Measurements from ENCODE around the gene EP300. TPM values are rescaled to one million over a fixed set of nuclear protein-coding genes. Genes with fewer than 3 reads are reported as not detected.

Gene EP300
- total and polyA plus RNA-seq, 2 of the 8 experiments (the other 6 are each of a cell fraction or from before 2014, with no cell fraction given), result 39.5 to 109 TPM

DNA sequence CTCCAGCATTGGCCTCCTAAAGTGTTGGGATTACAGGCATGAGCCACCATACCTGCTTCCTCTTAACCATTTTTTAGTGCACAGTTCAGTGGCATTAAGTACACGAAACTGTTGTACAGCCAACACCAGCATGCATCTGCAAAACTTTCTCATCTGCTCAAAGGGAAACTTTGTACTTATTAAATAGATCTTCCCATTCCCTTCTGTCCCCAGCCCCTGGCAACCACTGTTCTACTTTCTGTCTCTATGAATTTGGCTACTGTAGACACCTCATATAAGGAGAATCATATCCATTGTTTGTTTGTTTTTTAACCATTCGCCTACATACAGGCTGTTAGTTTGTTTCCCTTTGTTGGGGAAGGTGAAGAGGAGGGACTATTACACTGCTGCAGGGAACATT, 6.5 kb upstream of the EP300 start:
- no peaks in the 10 kb centered on the region; a peak in 2 of 7 replicates for H3K4me1 ChIP-seq (replicated peaks in 1 of 4; ENCODE audit: control insufficient read depth in 3 of 4, insufficient read depth in 4 of 4, low read length in 3 of 4)
- H4K20me1 ChIP-seq (replicated peaks in 1 of 2; ENCODE audit: control insufficient read depth in 1 of 2, insufficient read depth in 2 of 2, low read length in 2 of 2), result no peaks in the 10 kb centered on the region
- no peak overlapping the region for H2BK5ac ChIP-seq (ENCODE audit: low read depth, low read length)
- no peak overlapping the region for H3K23ac ChIP-seq (ENCODE audit: insufficient read length)
- no peaks in the 10 kb centered on the region for H3K27me3 ChIP-seq (replicated peaks in 1 of 4; ENCODE audit: control insufficient read depth in 3 of 4, extremely low read depth in 1 of 4, insufficient read depth in 3 of 4, low read length in 3 of 4)
- no peaks in the 10 kb centered on the region for H3K79me2 ChIP-seq (ENCODE audit: control insufficient read depth in 1 of 2, insufficient read depth in 2 of 2, low read length in 2 of 2)
- no peak overlapping the region for H4K5ac ChIP-seq (ENCODE audit: insufficient read length, low read depth, low read length)
- no peak overlapping the region for H2BK20ac ChIP-seq (ENCODE audit: low read length)
- no peaks in the 10 kb centered on the region for H3K23me2 ChIP-seq (ENCODE audit: low read depth, low read length)
- H3K36me3 ChIP-seq (ENCODE audit: control insufficient read depth in 2 of 4, insufficient read depth in 4 of 4, low read length in 3 of 4), result no peaks in the 10 kb centered on the region
- no peak overlapping the region for H2BK15ac ChIP-seq (ENCODE audit: low read length)
- no peak overlapping the region for H3K27ac ChIP-seq (ENCODE audit: low read depth, low read length)
- ChIA-PET POLR2A (ENCODE audit: partially characterized antibody) (interaction anchor here (0.6 to 1.5 kb wide), 4 partner anchors 15 to 277 kb away, joined by 3 to 4 read pairs (median 3); partner anchors contain the start of gene RBX1), CTCF (ENCODE audit: partially characterized antibody) (no interaction called here)
- H3K4ac ChIP-seq (replicated peaks; ENCODE audit: insufficient read length, low read depth, low read length), result no peak overlapping the region
- FAIRE-seq, result no peak
- H3K9me3 ChIP-seq (ENCODE audit: insufficient read depth in 2 of 2, low read depth in 1 of 2, low read length in 1 of 2), result no peaks in the 10 kb centered on the region
- H2BK12ac ChIP-seq (ENCODE audit: low read depth, low read length), result no peak overlapping the region
- H2AK5ac ChIP-seq (ENCODE audit: low read depth, low read length), result no peak overlapping the region
- no peak overlapping the region for H3K18ac ChIP-seq (ENCODE audit: extremely low read depth, low read length)
- WGBS, 2 experiments (ENCODE audit: extremely low coverage in 1 of 2, insufficient coverage in 1 of 2, insufficient read length in 1 of 2, insufficient replicate concordance in 2 of 2, low coverage in 1 of 2, low lambda C conversion rate in 2 of 2, missing lambda C conversion rate in 1 of 2), result 85% methylated on average over 2 of the region's 2 CpGs; no CpG with 5 or more reads in 1 of the 2 experiments
- no peak for DNase-seq (ENCODE audit: low read depth in 1 of 2, low spot score in 2 of 2)
- no peak overlapping the region for H3K14ac ChIP-seq (ENCODE audit: insufficient read length)
- no peak overlapping the region for H3K56ac ChIP-seq (replicated peaks; ENCODE audit: insufficient read length, low read depth, low read length)
- H3K79me1 ChIP-seq (ENCODE audit: low read depth, low read length), result no peaks in the 10 kb centered on the region
- H4K8ac ChIP-seq (ENCODE audit: extremely low read depth, insufficient read depth, low read length), result no peak overlapping the region
- H2BK120ac ChIP-seq (replicated peaks; ENCODE audit: low read depth, low read length), result no peak overlapping the region
- H3K4me2 ChIP-seq (ENCODE audit: insufficient read depth in 1 of 2, low read depth in 2 of 2, low read length in 2 of 2), result no peak overlapping the region
- no peak overlapping the region for H2AFZ ChIP-seq (ENCODE audit: low read length)
- no peak overlapping the region for H3K9ac ChIP-seq (replicated peaks in 1 of 4; ENCODE audit: extremely low read depth in 1 of 4, low read depth in 3 of 4, low read length in 3 of 4)
- H4K91ac ChIP-seq (replicated peaks; ENCODE audit: insufficient read length, low read length), result no peak overlapping the region
- no peak overlapping the region for H3K4me3 ChIP-seq (ENCODE audit: extremely low read depth in 1 of 4, insufficient read depth in 2 of 4, low read depth in 3 of 4, low read length in 4 of 4)
- no peak for TF ChIP-seq CBX5 (IDR thresholded peaks at IDR 0.05; ENCODE audit: low read depth, low read length)
- no peak for TF ChIP-seq ZNF274 (IDR thresholded peaks at IDR 0.05; ENCODE audit: borderline replicate concordance, extremely low read depth, low read length)
- TF ChIP-seq HDAC6 (IDR thresholded peaks at IDR 0.05; ENCODE audit: low read depth, low read length), result no peak
- TF ChIP-seq CBX8 (IDR thresholded peaks at IDR 0.05; ENCODE audit: borderline replicate concordance, low read depth, low read length), result no peak
- no peak for TF ChIP-seq RFX5 (IDR thresholded peaks at IDR 0.05; ENCODE audit: borderline replicate concordance, low read depth, low read length)
- TF ChIP-seq BCL11A (IDR thresholded peaks at IDR 0.05; ENCODE audit: low read depth in 2 of 2, low read length in 2 of 2), result no peak
- no peak for TF ChIP-seq EGR1 (IDR thresholded peaks at IDR 0.05; ENCODE audit: borderline replicate concordance, low read depth, low read length)
- no peak for TF ChIP-seq GABPA (IDR thresholded peaks at IDR 0.05; ENCODE audit: borderline replicate concordance, insufficient read depth, low read length)
- TF ChIP-seq MAFK (IDR thresholded peaks at IDR 0.05; ENCODE audit: low read depth, low read length), result no peak
- TF ChIP-seq RBBP5 (IDR thresholded peaks at IDR 0.05; ENCODE audit: borderline replicate concordance, low read depth, low read length), result no peak
- no peak for TF ChIP-seq RNF2 (IDR thresholded peaks at IDR 0.05; ENCODE audit: borderline replicate concordance, low read depth, low read length, missing control alignments, poor library complexity, severe bottlenecking)
- no peak for TF ChIP-seq CHD2 (IDR thresholded peaks at IDR 0.05; ENCODE audit: low read length)
- TF ChIP-seq, protein P1, sequence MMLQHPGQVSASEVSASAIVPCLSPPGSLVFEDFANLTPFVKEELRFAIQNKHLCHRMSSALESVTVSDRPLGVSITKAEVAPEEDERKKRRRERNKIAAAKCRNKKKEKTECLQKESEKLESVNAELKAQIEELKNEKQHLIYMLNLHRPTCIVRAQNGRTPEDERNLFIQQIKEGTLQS (IDR thresholded peaks at IDR 0.05; ENCODE audit: insufficient read depth, low read depth, low read length), result no peak
- no peak for TF ChIP-seq JUND (IDR thresholded peaks at IDR 0.05; ENCODE audit: low read length)
